HEK293 (cell line): ENCODE data around the gene TRAF4.

Source experiments
- GLIS1 ChIP-seq: fragments of 450-650 bp; formaldehyde crosslinking; IDR thresholded peaks from 2 replicates; pipeline ENCODE4 v1.5.1; 2016; ENCODE audit warnings: missing biosample characterization, missing genetic modification characterization
- GLIS2 ChIP-seq: fragments of 450-650 bp; formaldehyde crosslinking; IDR thresholded peaks from 2 replicates; pipeline ENCODE4 v1.5.1; 2016; ENCODE audit warnings: missing biosample characterization, missing genetic modification characterization
- HOXC10 ChIP-seq: sonication (generic); formaldehyde crosslinking; IDR thresholded peaks from 2 replicates; pipeline ENCODE4 v1.8.1; 2023; ENCODE audit warnings: mild to moderate bottlenecking, missing genetic modification reagents
- MEIS1 ChIP-seq: sonication (generic); formaldehyde crosslinking; IDR thresholded peaks from 2 replicates; pipeline ENCODE4 v1.8.1; 2022; ENCODE audit warnings: missing genetic modification reagents, mild to moderate bottlenecking, borderline replicate concordance
- MYNN ChIP-seq: fragments of 450-650 bp; formaldehyde crosslinking; IDR thresholded peaks from 2 replicates; pipeline ENCODE4 v1.5.1; 2016; ENCODE audit warnings: missing biosample characterization, missing genetic modification characterization, borderline replicate concordance
- PBX3 ChIP-seq: sonication (generic); formaldehyde crosslinking; IDR thresholded peaks from 2 replicates; pipeline ENCODE4 v1.8.1; 2022; ENCODE audit warnings: mild to moderate bottlenecking, moderate library complexity, missing genetic modification reagents
- SCRT2 ChIP-seq: fragments of 450-650 bp; formaldehyde crosslinking; IDR thresholded peaks from 2 replicates; pipeline ENCODE4 v1.5.1; 2016; ENCODE audit warnings: missing biosample characterization, missing genetic modification characterization
- TCF7L2 ChIP-seq: IDR thresholded peaks from 2 replicates; pipeline ENCODE4 v1.6.1; 2011; ENCODE audit warnings: low read depth, mild to moderate bottlenecking, inconsistent platforms, low read length, moderate library complexity, borderline replicate concordance
- ZBTB7A ChIP-seq: fragments of 450-650 bp; formaldehyde crosslinking; IDR thresholded peaks from 2 replicates; pipeline ENCODE4 v1.5.1; 2016; ENCODE audit warnings: low read depth, missing biosample characterization, missing genetic modification characterization
- ZBTB8A ChIP-seq: fragments of 450-650 bp; formaldehyde crosslinking; IDR thresholded peaks from 2 replicates; pipeline ENCODE4 v1.5.1; 2016; ENCODE audit warnings: missing biosample characterization, missing genetic modification characterization
- ZEB2 ChIP-seq: fragments of 450-650 bp; formaldehyde crosslinking; IDR thresholded peaks from 2 replicates; pipeline ENCODE4 v1.5.1; 2016; ENCODE audit warnings: missing biosample characterization, missing genetic modification characterization
- ZFP37 ChIP-seq: fragments of 450-650 bp; formaldehyde crosslinking; IDR thresholded peaks from 2 replicates; pipeline ENCODE4 v1.5.1; 2016; ENCODE audit warnings: missing biosample characterization, missing genetic modification characterization
- ZFP41 ChIP-seq: fragments of 450-650 bp; formaldehyde crosslinking; IDR thresholded peaks from 2 replicates; pipeline ENCODE4 v1.5.1; 2016; ENCODE audit warnings: missing biosample characterization, missing genetic modification characterization, borderline replicate concordance
- ZNF114 ChIP-seq: fragments of 450-650 bp; formaldehyde crosslinking; IDR thresholded peaks from 2 replicates; pipeline ENCODE4 v1.5.0; 2017; ENCODE audit warnings: missing biosample characterization, missing genetic modification characterization
- ZNF157 ChIP-seq: fragments of 450-650 bp; formaldehyde crosslinking; IDR thresholded peaks from 2 replicates; pipeline ENCODE4 v1.5.1; 2016; ENCODE audit warnings: missing biosample characterization, missing genetic modification characterization
- ZNF2 ChIP-seq: fragments of 450-650 bp; formaldehyde crosslinking; IDR thresholded peaks from 2 replicates; pipeline ENCODE4 v1.5.1; 2016; ENCODE audit warnings: missing biosample characterization, missing genetic modification characterization
- ZNF221 ChIP-seq: fragments of 450-650 bp; formaldehyde crosslinking; IDR thresholded peaks from 2 replicates; pipeline ENCODE4 v1.5.1; 2017; ENCODE audit warnings: missing biosample characterization, missing genetic modification characterization, borderline replicate concordance
- ZNF248 ChIP-seq: fragments of 450-650 bp; formaldehyde crosslinking; IDR thresholded peaks from 2 replicates; pipeline ENCODE4 v1.5.1; 2017; ENCODE audit warnings: missing biosample characterization, missing genetic modification characterization
- ZNF341 ChIP-seq: fragments of 450-650 bp; formaldehyde crosslinking; IDR thresholded peaks from 2 replicates; pipeline ENCODE4; 2016; ENCODE audit warnings: low read depth, missing biosample characterization, missing genetic modification characterization
- ZNF394 ChIP-seq: fragments of 450-650 bp; formaldehyde crosslinking; IDR thresholded peaks from 2 replicates; pipeline ENCODE4 v1.5.1; 2016; ENCODE audit warnings: missing biosample characterization, missing genetic modification characterization, mild to moderate bottlenecking, moderate library complexity, borderline replicate concordance
- ZNF404 ChIP-seq: fragments of 450-650 bp; formaldehyde crosslinking; IDR thresholded peaks from 2 replicates; pipeline ENCODE4 v1.5.1; 2017; ENCODE audit warnings: missing biosample characterization, missing genetic modification characterization
- ZNF585B ChIP-seq: fragments of 450-650 bp; formaldehyde crosslinking; IDR thresholded peaks from 2 replicates; pipeline ENCODE4 v1.5.1; 2016; ENCODE audit warnings: missing biosample characterization, missing genetic modification characterization
- ZNF600 ChIP-seq: fragments of 450-650 bp; formaldehyde crosslinking; IDR thresholded peaks from 2 replicates; pipeline ENCODE4 v1.5.1; 2016; ENCODE audit warnings: missing biosample characterization, missing genetic modification characterization
- ZNF664 ChIP-seq: fragments of 450-650 bp; formaldehyde crosslinking; IDR thresholded peaks from 2 replicates; pipeline ENCODE4 v1.5.1; 2016; ENCODE audit warnings: missing biosample characterization, missing genetic modification characterization
- ZNF670 ChIP-seq: fragments of 450-650 bp; formaldehyde crosslinking; IDR thresholded peaks from 2 replicates; pipeline ENCODE4 v1.5.1; 2016; ENCODE audit warnings: missing biosample characterization, missing genetic modification characterization, low read depth
- ZNF837 ChIP-seq: fragments of 450-650 bp; formaldehyde crosslinking; IDR thresholded peaks from 2 replicates; pipeline ENCODE4 v1.5.1; 2016; ENCODE audit warnings: missing biosample characterization, missing genetic modification characterization
- TF ChIP-seq, protein P1 (sequence below): fragments of 450-650 bp; formaldehyde crosslinking; IDR thresholded peaks from 2 replicates; pipeline ENCODE4 v1.5.1; 2016; ENCODE audit warnings: missing biosample characterization, missing genetic modification characterization
- TF ChIP-seq, protein P2 (sequence below): fragments of 450-650 bp; formaldehyde crosslinking; IDR thresholded peaks from 2 replicates; pipeline ENCODE4 v1.5.1; 2017; ENCODE audit warnings: missing biosample characterization, missing genetic modification characterization
- TF ChIP-seq, protein P3 (sequence below): fragments of 450-650 bp; formaldehyde crosslinking; IDR thresholded peaks from 2 replicates; pipeline ENCODE4 v1.5.1; 2016; ENCODE audit warnings: missing biosample characterization, missing genetic modification characterization
- TF ChIP-seq, protein P4 (sequence below): fragments of 450-650 bp; formaldehyde crosslinking; IDR thresholded peaks from 2 replicates; pipeline ENCODE4 v1.5.1; 2017; ENCODE audit warnings: missing biosample characterization, mild to moderate bottlenecking, missing genetic modification characterization, moderate library complexity

Gene TRAF4

GRCh38 chr17:28743243-28744103 is at the start of gene TRAF4 (continued):
- TF ChIP-seq ZNF837 (no peak), ZNF157 (tag by site-specific recombination) (no peak), ZBTB8A (tag by site-specific recombination) (peak; percentile 95), ZFP37 (tag by site-specific recombination) (peak; percentile 40; the same call in 1 of the 2 replicates), ZBTB7A (tag by site-specific recombination) (peak; percentile 18; the same call in 1 of the 2 replicates), ZNF394 (tag by site-specific recombination) (peak; percentile 49), GLIS1 (peak; percentile 94), ZNF670 (tag by site-specific recombination) (no peak), ZNF114 (tag by site-specific recombination) (no peak), TCF7L2 (peak; percentile 80; the same call in 1 of the 2 replicates), ZNF600 (tag by site-specific recombination) (peak; percentile 79; the same call in 1 of the 2 replicates), ZNF341 (tag by site-specific recombination) (peak; percentile 96), ZNF248 (tag by site-specific recombination) (no peak), ZNF664 (tag by site-specific recombination) (peak; percentile 82; the same call in 1 of the 2 replicates), ZNF585B (tag by site-specific recombination) (no peak), SCRT2 (tag by site-specific recombination) (peak; percentile 64; the same call in 1 of the 2 replicates), ZNF221 (no peak), PBX3 (CRISPR knock-in tag) (peak; percentile 75; the same call in 1 of the 2 replicates), HOXC10 (CRISPR knock-in tag) (no peak), MEIS1 (CRISPR knock-in tag) (0 out of 2 replicates have a peak, but pooled peaks have one; percentile 43), ZEB2 (tag by site-specific recombination) (peak; percentile 92), ZNF2 (peak; percentile 84; the same call in 1 of the 2 replicates), GLIS2 (tag by site-specific recombination) (peak; percentile 94), MYNN (peak; percentile 94), ZFP41 (no peak), ZNF404 (tag by site-specific recombination) (no peak)
- TF ChIP-seq, protein P1, sequence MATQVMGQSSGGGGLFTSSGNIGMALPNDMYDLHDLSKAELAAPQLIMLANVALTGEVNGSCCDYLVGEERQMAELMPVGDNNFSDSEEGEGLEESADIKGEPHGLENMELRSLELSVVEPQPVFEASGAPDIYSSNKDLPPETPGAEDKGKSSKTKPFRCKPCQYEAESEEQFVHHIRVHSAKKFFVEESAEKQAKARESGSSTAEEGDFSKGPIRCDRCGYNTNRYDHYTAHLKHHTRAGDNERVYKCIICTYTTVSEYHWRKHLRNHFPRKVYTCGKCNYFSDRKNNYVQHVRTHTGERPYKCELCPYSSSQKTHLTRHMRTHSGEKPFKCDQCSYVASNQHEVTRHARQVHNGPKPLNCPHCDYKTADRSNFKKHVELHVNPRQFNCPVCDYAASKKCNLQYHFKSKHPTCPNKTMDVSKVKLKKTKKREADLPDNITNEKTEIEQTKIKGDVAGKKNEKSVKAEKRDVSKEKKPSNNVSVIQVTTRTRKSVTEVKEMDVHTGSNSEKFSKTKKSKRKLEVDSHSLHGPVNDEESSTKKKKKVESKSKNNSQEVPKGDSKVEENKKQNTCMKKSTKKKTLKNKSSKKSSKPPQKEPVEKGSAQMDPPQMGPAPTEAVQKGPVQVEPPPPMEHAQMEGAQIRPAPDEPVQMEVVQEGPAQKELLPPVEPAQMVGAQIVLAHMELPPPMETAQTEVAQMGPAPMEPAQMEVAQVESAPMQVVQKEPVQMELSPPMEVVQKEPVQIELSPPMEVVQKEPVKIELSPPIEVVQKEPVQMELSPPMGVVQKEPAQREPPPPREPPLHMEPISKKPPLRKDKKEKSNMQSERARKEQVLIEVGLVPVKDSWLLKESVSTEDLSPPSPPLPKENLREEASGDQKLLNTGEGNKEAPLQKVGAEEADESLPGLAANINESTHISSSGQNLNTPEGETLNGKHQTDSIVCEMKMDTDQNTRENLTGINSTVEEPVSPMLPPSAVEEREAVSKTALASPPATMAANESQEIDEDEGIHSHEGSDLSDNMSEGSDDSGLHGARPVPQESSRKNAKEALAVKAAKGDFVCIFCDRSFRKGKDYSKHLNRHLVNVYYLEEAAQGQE (tag by site-specific recombination), result no peak; the same call in 1 of the 2 replicates
- TF ChIP-seq, protein P2, sequence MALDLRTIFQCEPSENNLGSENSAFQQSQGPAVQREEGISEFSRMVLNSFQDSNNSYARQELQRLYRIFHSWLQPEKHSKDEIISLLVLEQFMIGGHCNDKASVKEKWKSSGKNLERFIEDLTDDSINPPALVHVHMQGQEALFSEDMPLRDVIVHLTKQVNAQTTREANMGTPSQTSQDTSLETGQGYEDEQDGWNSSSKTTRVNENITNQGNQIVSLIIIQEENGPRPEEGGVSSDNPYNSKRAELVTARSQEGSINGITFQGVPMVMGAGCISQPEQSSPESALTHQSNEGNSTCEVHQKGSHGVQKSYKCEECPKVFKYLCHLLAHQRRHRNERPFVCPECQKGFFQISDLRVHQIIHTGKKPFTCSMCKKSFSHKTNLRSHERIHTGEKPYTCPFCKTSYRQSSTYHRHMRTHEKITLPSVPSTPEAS, result 0 out of 2 replicates have a peak, but pooled peaks have one; percentile 9
- TF ChIP-seq, protein P3, sequence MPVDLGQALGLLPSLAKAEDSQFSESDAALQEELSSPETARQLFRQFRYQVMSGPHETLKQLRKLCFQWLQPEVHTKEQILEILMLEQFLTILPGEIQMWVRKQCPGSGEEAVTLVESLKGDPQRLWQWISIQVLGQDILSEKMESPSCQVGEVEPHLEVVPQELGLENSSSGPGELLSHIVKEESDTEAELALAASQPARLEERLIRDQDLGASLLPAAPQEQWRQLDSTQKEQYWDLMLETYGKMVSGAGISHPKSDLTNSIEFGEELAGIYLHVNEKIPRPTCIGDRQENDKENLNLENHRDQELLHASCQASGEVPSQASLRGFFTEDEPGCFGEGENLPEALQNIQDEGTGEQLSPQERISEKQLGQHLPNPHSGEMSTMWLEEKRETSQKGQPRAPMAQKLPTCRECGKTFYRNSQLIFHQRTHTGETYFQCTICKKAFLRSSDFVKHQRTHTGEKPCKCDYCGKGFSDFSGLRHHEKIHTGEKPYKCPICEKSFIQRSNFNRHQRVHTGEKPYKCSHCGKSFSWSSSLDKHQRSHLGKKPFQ (tag by site-specific recombination), result peak; percentile 29; the same call in 1 of the 2 replicates
- TF ChIP-seq, protein P4, sequence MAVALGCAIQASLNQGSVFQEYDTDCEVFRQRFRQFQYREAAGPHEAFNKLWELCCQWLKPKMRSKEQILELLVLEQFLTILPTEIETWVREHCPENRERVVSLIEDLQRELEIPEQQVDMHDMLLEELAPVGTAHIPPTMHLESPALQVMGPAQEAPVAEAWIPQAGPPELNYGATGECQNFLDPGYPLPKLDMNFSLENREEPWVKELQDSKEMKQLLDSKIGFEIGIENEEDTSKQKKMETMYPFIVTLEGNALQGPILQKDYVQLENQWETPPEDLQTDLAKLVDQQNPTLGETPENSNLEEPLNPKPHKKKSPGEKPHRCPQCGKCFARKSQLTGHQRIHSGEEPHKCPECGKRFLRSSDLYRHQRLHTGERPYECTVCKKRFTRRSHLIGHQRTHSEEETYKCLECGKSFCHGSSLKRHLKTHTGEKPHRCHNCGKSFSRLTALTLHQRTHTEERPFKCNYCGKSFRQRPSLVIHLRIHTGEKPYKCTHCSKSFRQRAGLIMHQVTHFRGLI (tag by site-specific recombination), result peak; percentile 78
